MM.1S (cell line): ENCODE results near the gene DYRK3.

ENCODE experiments used
- DNase-seq: peaks from one replicate; pipeline ENCODE4 v3.0.0-alpha.2; 2015
- H2AFZ ChIP-seq: fragments of 300-600 bp; sonication (generic); 2 replicates; pipeline ENCODE4 v1.6.0; 2016; ENCODE audit warnings: antibody characterized with exemption, low read length
- H3F3A ChIP-seq: fragments of 300-600 bp; sonication (generic); 2 replicates; pipeline ENCODE4 v1.6.1; 2016; ENCODE audit warnings: mild to moderate bottlenecking, antibody characterized with exemption, low read length, moderate library complexity, mixed read lengths; ENCODE audit not compliant: insufficient read depth
- H3K27ac ChIP-seq: fragments of 300-600 bp; sonication (generic); 2 replicates; pipeline ENCODE4 v1.5.1; 2016; ENCODE audit warnings: mild to moderate bottlenecking, low read length
- H3K27me3 ChIP-seq: fragments of 300-600 bp; sonication (generic); replicated peaks from 2 replicates; pipeline ENCODE4 v1.6.0; 2016; ENCODE audit warnings: low read length; ENCODE audit not compliant: insufficient read depth
- H3K36me3 ChIP-seq: fragments of 300-600 bp; sonication (generic); replicated peaks from 2 replicates; pipeline ENCODE4 v1.6.1; 2016; ENCODE audit warnings: mild to moderate bottlenecking, low read length, mixed read lengths; ENCODE audit not compliant: insufficient read depth
- H3K4me1 ChIP-seq: fragments of 300-600 bp; sonication (generic); 2 replicates; pipeline ENCODE4 v1.6.1; 2016; ENCODE audit warnings: low read length, mixed read lengths
- H3K4me2 ChIP-seq: fragments of 300-600 bp; sonication (generic); 2 replicates; pipeline ENCODE4 v1.6.0; 2016; ENCODE audit warnings: low read depth, low read length
- H3K4me3 ChIP-seq: fragments of 300-600 bp; sonication (generic); 2 replicates; pipeline ENCODE4 v1.5.1; 2016; ENCODE audit warnings: low read length, mixed read lengths
- H3K79me2 ChIP-seq: fragments of 300-600 bp; sonication (generic); 2 replicates; pipeline ENCODE4 v1.6.1; 2016; ENCODE audit warnings: mixed run types, low read length, mixed read lengths
- H3K9ac ChIP-seq: fragments of 300-600 bp; sonication (generic); 2 replicates; pipeline ENCODE4 v1.6.1; 2016; ENCODE audit warnings: low read length, mixed read lengths
- H3K9me2 ChIP-seq: fragments of 300-600 bp; sonication (generic); replicated peaks from 2 replicates; pipeline ENCODE4 v1.6.1; 2016; ENCODE audit warnings: mild to moderate bottlenecking, low read length, mixed read lengths; ENCODE audit not compliant: insufficient read depth
- H3K9me3 ChIP-seq: fragments of 300-600 bp; sonication (generic); replicated peaks from 2 replicates; pipeline ENCODE4 v1.6.1; 2016; ENCODE audit warnings: mild to moderate bottlenecking, low read length, mixed read lengths; ENCODE audit not compliant: insufficient read depth
- H4K20me1 ChIP-seq: fragments of 300-600 bp; sonication (generic); 2 replicates; pipeline ENCODE4 v1.6.1; 2016; ENCODE audit warnings: mild to moderate bottlenecking, low read length, moderate library complexity, mixed read lengths; ENCODE audit not compliant: insufficient read depth
- CTCF ChIP-seq: fragments of 300-600 bp; sonication (generic); IDR thresholded peaks from 2 replicates; pipeline ENCODE4 v1.5.1; 2016; ENCODE audit warnings: antibody characterized with exemption, low read length, mixed read lengths
- EZH2 ChIP-seq: fragments of 300-600 bp; sonication (generic); optimal IDR thresholded peaks from 2 replicates; pipeline ENCODE3; 2017; ENCODE audit warnings: low read depth, mild to moderate bottlenecking, antibody characterized with exemption, low read length, mixed read lengths
- EZH2phosphoT487 ChIP-seq: fragments of 300-600 bp; sonication (generic); IDR thresholded peaks from 2 replicates; pipeline ENCODE4 v1.6.1; 2018; ENCODE audit warnings: antibody characterized with exemption, low read length

The DYRK3 gene

GRCh38 chr1:206685334-206685768, 50.0 kb downstream of the DYRK3 start:
- H3K27ac ChIP-seq = peak overlapping the region; percentile 24; the same call in 1 of the 2 replicates
- 0 out of 2 replicates have a peak, but pooled peaks cover 13% of the 10 kb centered on the region for H3K27me3 ChIP-seq
- H3K9me2 ChIP-seq = no peaks in the 10 kb centered on the region
- peak overlapping the region; percentile 71 for H3K4me3 ChIP-seq
- H3K79me2 ChIP-seq = peaks cover 48% of the 10 kb centered on the region
- TF ChIP-seq CTCF (no peak), EZH2phosphoT487 (no peak), EZH2 (no peak)
- H3K4me1 ChIP-seq = peaks cover 49% of the 10 kb centered on the region
- no peaks in the 10 kb centered on the region for H3K9me3 ChIP-seq
- peak; percentile 46 for DNase-seq
- peak overlapping the region; percentile 62 for H3K4me2 ChIP-seq
- peak overlapping the region; percentile 4 for H2AFZ ChIP-seq
- peak overlapping the region; percentile 57 for H3K9ac ChIP-seq
- no peaks in the 10 kb centered on the region for H3K36me3 ChIP-seq
- H4K20me1 ChIP-seq = no peaks in the 10 kb centered on the region
- peaks cover 7% of the 10 kb centered on the region; the same call in 1 of the 2 replicates for H3F3A ChIP-seq

GRCh38 chr1:206685769-206686477, 50.6 kb downstream of the DYRK3 start:
- no peaks in the 10 kb centered on the region for H4K20me1 ChIP-seq
- H3K27me3 ChIP-seq = 0 out of 2 replicates have a peak, but pooled peaks cover 13% of the 10 kb centered on the region
- H3K9me3 ChIP-seq = no peaks in the 10 kb centered on the region
- no peaks in the 10 kb centered on the region for H3K36me3 ChIP-seq
- DNase-seq = peak; percentile 44
- 0 out of 2 replicates have a peak, but pooled peaks cover 7% of the 10 kb centered on the region for H3F3A ChIP-seq
- H3K9me2 ChIP-seq = no peaks in the 10 kb centered on the region
- H2AFZ ChIP-seq = peak overlapping the region; percentile 4
- peak overlapping the region; percentile 71 for H3K4me3 ChIP-seq
- peaks cover 54% of the 10 kb centered on the region for H3K79me2 ChIP-seq
- peak overlapping the region; percentile 62 for H3K4me2 ChIP-seq
- peak overlapping the region; percentile 57 for H3K9ac ChIP-seq
- peaks cover 43% of the 10 kb centered on the region for H3K4me1 ChIP-seq
- TF ChIP-seq EZH2phosphoT487 = no peak
- TF ChIP-seq CTCF = no peak
- no peak for TF ChIP-seq EZH2
- peak overlapping the region; percentile 24; the same call in 1 of the 2 replicates for H3K27ac ChIP-seq

- 0 out of 2 replicates have a peak, but pooled peaks cover 13% of the 10 kb centered on the region for H3K27me3 ChIP-seq
- no peak for DNase-seq
- no peaks in the 10 kb centered on the region for H3K9me2 ChIP-seq
- H3K9ac ChIP-seq = peak overlapping the region; percentile 57; the same call in 1 of the 2 replicates
- H3K79me2 ChIP-seq = peaks cover 60% of the 10 kb centered on the region
- H3K27ac ChIP-seq = no peak overlapping the region
- no peaks in the 10 kb centered on the region for H4K20me1 ChIP-seq
- H3F3A ChIP-seq = 0 out of 2 replicates have a peak, but pooled peaks cover 7% of the 10 kb centered on the region
- peak overlapping the region; percentile 71 for H3K4me3 ChIP-seq
- H3K36me3 ChIP-seq = no peaks in the 10 kb centered on the region
- TF ChIP-seq EZH2phosphoT487 (no peak), CTCF (no peak), EZH2 (no peak)
- peaks cover 38% of the 10 kb centered on the region for H3K4me1 ChIP-seq
- no peak overlapping the region; the same call in 1 of the 2 replicates for H2AFZ ChIP-seq
- H3K9me3 ChIP-seq = no peaks in the 10 kb centered on the region
- H3K4me2 ChIP-seq = peak overlapping the region; percentile 62
Measured at GRCh38 chr1:206686478-206687249, 51.3 kb downstream of the DYRK3 start.
